Stimulated activated CD8-positive, alpha-beta memory T cell treated with anti-CD3 and anti-CD28 coated beads, Interleukin-7, amount 100 ng/mL, for 24 hours (primary cell): ENCODE data around the gene MACROD1.
"Not testable (repeated sequence)": the region's sequence is repeated elsewhere in the genome, so short reads cannot be mapped to it uniquely, and the experiment has no call there.

Experiments
- DNase-seq: peaks from one replicate; pipeline ENCODE4 v3.0.0-alpha.2; 2020; ENCODE audit warnings: low read depth

The MACROD1 gene

GRCh38 chr11:64056213-64056785 is 109.6 kb downstream of the MACROD1 start:
- DNase-seq: no peak

DNA sequence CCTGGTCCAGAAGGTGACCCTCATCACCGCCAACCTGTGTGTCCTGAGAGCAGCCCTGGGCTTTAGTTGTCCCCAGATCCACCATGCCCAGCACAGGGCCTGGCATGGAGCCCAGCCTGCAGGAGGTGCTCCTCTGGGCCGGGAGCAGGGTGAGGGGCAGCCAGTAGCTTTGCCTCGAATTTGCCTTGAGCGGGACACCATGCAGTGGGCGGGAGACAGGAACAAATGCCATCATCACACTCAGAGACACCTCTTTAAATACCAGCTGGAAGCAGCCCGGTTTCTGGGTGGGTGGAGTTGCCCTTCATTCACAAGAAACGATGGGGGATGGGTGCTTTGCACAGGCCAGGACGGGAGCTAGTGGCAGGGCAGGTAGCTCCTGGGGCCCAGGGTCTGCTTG is 110.8 kb downstream of the MACROD1 start:
- no peak for DNase-seq

DNA sequence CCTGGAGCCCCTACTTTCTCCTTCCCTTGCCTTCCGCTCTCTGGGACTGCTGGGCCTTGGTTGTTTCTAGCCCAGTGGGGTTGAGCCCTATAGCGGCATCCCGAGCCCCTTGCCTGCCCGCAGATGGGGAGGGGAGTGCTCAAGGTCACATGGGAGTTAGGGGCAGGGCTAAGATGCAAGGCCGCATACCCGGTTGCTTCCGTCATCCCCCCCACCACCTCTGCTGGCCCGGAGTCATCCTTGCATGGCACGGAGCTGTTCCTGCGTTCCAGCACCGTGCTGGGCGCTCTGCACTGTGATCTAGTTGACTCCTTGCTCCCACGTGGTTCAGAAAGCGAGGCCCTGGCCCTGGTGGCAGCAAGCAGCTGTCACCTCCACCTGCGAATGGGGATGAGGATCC is 112.2 kb downstream of the MACROD1 start:
- DNase-seq: no peak

GRCh38 chr11:64052938-64053622 is 112.8 kb downstream of the MACROD1 start:
- DNase-seq: no peak

DNA sequence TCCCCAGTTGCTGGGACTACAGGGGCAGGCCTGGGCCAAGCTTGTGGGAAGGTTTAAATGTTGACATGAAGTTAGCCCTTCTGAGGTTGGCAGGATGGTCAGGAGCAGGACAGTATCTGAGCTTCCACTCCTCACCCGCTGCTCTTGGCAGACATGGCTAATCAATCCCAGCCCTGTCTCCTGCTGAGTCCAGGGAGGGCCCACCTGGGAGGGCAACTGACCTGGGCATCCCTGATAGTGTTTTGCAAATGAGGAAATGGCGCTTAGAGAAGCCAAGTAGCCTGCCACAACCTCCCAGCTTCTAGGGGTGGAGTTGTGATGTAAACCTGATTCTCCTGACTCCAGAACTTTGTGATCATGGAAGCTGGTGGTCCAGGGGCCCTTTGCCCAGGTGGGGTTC is 113.5 kb downstream of the MACROD1 start:
- DNase-seq: no peak

DNA sequence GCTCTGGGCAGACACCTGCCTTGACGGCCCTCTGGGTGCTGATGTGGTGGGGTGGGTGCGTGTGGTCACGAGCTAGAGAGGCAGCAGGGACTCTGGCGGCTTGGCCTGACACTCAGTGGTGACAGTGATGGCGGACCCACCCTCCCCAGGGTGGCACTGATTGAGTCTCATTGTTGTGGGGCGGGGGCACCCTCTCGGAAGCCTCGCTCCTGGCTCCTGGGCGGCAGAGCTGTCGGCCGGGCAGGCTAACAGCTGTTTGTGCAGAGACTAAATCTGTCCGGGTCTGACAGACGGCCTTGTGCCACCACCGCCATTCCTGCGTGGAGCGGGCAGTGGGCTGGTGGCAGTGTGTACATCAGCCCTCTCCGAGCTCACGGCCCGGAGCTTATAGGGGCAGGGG is 114.6 kb downstream of the MACROD1 start:
- no peak for DNase-seq

DNA sequence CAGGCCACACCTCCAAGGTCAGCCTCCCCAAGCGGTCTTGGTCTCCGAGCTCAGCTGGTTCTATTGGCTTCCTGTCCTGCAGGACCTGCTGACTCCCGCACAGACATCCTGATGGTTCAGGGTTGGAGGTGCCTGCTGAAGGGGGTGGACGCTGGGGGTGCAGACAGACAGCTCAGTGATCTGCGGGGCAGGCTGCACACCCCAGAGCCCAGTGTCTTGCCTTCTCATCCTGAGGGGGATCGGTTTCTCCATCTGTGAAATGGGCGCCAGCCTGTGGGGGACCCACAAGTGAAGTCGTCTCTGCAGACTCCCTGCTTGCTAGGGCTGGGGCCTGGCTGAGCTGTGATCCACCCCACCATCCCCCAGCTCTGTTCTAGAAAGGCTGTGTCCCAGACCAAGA is 116.4 kb downstream of the MACROD1 start:
- DNase-seq: no peak

DNA sequence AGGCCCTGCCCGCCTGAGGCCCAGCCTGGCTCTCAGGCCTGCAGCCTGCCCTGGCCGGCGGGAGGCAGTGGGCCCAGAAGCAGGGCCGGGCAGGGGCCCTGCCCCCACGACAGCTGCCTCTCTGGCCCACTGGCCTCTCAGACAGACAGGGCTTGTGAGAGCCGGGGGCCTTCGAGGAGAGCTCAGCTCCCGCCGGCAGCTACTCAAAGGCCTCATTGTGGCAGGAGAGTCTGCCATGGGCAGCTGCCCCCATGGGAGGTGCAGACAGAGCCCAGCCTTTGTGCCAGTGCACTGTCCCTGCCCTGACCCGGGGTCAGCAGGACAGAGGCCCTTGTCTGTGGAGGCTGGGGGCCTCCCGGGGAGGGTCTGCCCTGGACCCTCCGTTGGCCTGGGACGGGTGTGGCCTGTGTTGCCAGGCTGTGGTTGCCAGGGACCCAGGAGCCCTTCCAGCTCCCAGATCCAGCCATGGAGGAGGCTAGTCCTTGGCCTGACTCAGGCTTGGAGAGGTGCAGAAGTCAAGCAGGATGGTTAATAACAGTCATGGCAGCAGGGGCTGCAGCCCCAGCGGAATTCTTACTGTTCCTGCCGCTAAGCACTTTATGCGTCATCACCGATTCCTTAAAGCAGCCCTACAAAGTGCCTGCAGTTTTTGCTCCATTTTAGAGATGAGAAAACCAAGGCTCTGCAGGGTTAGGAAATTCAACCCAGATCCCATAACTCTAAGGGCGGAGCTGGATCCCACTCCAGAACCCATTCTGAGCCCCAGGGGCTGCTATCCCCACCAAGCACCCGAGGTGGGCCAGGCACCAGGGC is 117.7 kb downstream of the MACROD1 start:
- no peak for DNase-seq

GRCh38 chr11:64047373-64047772 is 118.5 kb downstream of the MACROD1 start:
- DNase-seq: not testable (repeated sequence)

DNA sequence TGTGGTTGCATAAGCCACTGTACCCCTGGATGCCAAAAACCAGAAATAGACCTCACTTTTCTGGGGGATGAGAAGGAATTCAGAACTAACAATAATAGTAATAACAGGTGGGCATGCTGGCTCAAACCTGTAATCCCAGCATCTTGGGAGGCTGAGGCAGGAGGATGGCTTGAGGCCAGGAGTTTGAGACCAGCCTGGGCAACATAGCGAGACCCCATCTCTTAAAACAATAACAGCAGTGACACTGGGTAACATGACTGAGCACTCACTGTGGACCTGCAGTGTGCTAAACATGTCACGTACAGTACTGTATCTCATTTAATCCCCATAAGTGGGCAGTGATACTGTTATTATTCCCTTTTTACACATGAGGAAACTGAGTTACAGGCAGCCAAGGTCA is 120.2 kb downstream of the MACROD1 start:
- DNase-seq: no peak

- no peak for DNase-seq
Measured at GRCh38 chr11:64044730-64045393, 121.1 kb downstream of the MACROD1 start.

- no peak for DNase-seq
Measured at GRCh38 chr11:64043545-64043944, 122.4 kb downstream of the MACROD1 start.

DNA sequence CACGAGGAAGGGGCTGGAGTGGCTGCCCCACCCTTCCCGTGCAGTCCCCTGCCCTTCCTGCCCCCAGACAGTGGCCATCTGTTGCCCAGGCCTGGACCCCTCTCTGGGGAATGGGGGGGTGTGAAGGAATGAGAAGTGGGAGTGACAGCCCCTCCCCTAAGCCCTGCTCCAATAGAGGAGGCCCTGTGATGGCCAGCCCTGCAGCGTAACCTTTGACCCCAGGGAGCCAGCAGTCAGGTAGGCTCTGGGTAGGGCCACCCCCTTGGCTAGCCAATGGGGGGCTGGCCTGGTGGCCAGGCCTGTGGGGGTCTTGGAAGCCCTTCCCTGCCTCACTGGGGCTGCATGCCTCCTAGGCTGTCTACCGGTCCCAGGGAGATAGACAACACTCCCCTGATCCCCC is 123.6 kb downstream of the MACROD1 start:
- no peak for DNase-seq

GRCh38 chr11:64041846-64042245 is 124.1 kb downstream of the MACROD1 start:
- DNase-seq: no peak

- DNase-seq: no peak
Measured at GRCh38 chr11:64040684-64041322, 125.1 kb downstream of the MACROD1 start.

DNA sequence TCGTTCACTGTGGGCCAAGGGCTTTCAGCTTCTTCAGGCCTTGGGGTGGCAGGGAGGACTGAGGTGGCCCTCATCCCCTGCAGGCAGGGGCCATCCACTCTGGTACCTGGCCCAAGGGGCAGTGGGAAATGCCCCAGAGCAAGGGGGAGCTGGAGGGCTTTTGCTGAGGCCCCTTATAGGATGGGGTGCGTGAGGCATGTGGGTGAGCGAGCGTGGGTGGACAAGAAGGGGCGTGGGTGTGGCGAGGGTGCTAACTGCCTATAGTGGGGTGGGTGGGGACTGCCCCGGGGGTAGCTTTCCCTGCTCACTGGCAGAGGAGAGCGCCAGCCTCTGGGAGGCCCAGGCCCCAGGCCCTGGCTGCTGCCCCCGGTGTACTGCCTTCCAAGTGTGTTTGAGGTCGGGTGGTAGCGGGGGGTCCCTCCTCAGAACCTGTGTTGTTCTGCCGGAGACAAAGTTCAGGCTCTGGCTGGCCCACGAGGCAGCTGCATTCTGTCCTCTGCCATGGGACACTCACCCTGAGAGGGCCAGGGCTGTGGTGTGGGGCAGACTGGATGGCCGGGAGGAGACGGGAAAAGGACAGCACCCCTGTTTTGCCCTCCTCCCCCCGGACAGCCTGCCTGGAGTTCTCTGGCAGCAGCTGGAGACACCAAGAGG is 126.8 kb downstream of the MACROD1 start:
- DNase-seq: no peak

- no peak for DNase-seq
Measured at GRCh38 chr11:64038500-64038899, 127.4 kb downstream of the MACROD1 start.

- no peak for DNase-seq
Measured at GRCh38 chr11:64037027-64037634, 128.8 kb downstream of the MACROD1 start.

DNA sequence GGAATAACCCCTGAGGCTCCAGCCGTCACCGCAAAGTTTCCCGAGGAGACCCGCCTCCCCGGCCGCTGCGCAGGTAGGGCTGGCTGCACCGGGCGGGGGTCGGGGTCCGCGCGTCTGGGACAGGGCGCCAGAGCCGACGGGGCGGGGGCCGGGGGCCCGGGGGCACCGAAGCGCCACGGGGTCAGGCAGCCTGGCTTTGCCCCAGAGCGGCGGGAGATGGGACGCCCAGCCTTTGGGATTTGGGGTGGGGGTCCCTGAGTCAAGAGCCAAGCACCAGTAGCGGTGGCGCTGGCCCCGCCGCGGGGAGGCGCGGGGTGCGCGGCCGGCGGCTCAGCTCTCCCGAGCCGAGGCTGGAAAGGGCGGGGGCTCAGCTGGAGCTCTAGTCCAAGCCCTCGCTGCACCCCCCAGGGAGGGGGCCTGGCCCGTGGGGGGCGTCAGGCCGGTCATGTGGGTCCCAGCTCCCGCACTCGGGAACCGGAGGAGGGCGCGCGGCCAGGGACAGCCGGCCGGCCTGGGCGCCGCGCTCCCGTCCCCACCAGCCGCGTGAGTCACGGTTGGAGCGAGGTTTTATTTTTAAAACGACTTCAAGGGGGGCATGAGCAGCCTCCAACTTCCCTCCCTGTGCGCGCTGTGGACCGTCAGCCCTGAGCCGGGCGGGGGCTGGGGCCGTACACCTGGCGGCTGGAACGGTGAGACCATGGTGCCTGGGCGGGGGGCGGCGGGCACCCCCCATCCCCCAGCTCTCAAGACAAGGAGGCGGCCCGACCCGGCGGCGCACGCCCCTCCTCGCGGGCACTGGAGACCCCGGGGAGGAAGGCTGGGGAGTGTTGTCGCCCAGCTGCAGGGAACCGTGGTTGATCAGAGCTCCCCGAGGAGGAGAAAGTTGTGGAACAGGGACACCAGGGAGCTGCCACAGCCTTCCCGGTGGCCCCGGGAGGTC is 129.6 kb downstream of the MACROD1 start:
- DNase-seq: no peak

GRCh38 chr11:64035576-64035975 is 130.3 kb downstream of the MACROD1 start, which contains the start of gene FLRT1:
FLRT1 (plus strand) TSS chr11:64035931; CDS start chr11:64116268, 80,337 bp downstream.
- DNase-seq: no peak
